Mesendoderm (in vitro differentiated cells): ENCODE measurements around the gene WDFY1.
"Not testable (repeated sequence)": the region's sequence is repeated elsewhere in the genome, so short reads cannot be mapped to it uniquely, and the experiment has no call there.

Experiments
- DNase-seq: peaks from one replicate; pipeline ENCODE4 v3.0.0; 2013
- H2AK5ac ChIP-seq: 2 replicates; pipeline ENCODE4 v1.6.1; 2013; ENCODE audit warnings: low read length, inconsistent platforms
- H2BK120ac ChIP-seq: 2 replicates; pipeline ENCODE4 v1.6.1; 2013; ENCODE audit warnings: low read depth, mild to moderate bottlenecking, low read length, moderate library complexity, mixed read lengths
- H2BK15ac ChIP-seq: replicated peaks from 2 replicates; pipeline ENCODE4 v1.6.1; 2013; ENCODE audit warnings: low read depth, mild to moderate bottlenecking, moderate library complexity
- H2BK5ac ChIP-seq: 2 replicates; pipeline ENCODE4 v1.6.1; 2013; ENCODE audit warnings: low read length, inconsistent platforms
- H3K18ac ChIP-seq: 2 replicates; pipeline ENCODE4 v1.6.1; 2013; ENCODE audit warnings: mild to moderate bottlenecking, low read length, mixed read lengths
- H3K23ac ChIP-seq: one replicate; pipeline ENCODE4 v1.6.1; 2013; ENCODE audit warnings: low read length
- H3K27ac ChIP-seq: 2 replicates; pipeline ENCODE4 v1.5.1; 2013; ENCODE audit warnings: low read depth, mild to moderate bottlenecking, inconsistent platforms, low read length, moderate library complexity
- H3K27me3 ChIP-seq: 2 replicates; pipeline ENCODE4 v1.6.1; 2013; ENCODE audit warnings: low read length, control low read depth, mild to moderate bottlenecking, inconsistent platforms; ENCODE audit not compliant: insufficient read depth, poor library complexity
- H3K36me3 ChIP-seq: 2 replicates; pipeline ENCODE4 v1.6.1; 2013; ENCODE audit warnings: low read length, inconsistent platforms; ENCODE audit not compliant: control insufficient read depth, insufficient read depth
- H3K4ac ChIP-seq: one replicate; pipeline ENCODE4 v1.6.1; 2013; ENCODE audit warnings: low read depth, mild to moderate bottlenecking, low read length, moderate library complexity
- H3K4me1 ChIP-seq: 2 replicates; pipeline ENCODE4 v1.6.1; 2013; ENCODE audit warnings: low read depth, low read length, inconsistent platforms; ENCODE audit not compliant: control insufficient read depth
- H3K4me2 ChIP-seq: 2 replicates; pipeline ENCODE4 v1.6.1; 2013; ENCODE audit warnings: low read length
- H3K4me3 ChIP-seq: 2 replicates; pipeline ENCODE4 v1.5.1; 2013; ENCODE audit warnings: mild to moderate bottlenecking, low read length
- H3K56ac ChIP-seq: one replicate; pipeline ENCODE4 v1.6.1; 2013; ENCODE audit warnings: low read length
- H3K79me1 ChIP-seq: 2 replicates; pipeline ENCODE4 v1.6.1; 2013; ENCODE audit warnings: low read length, inconsistent platforms
- H3K79me2 ChIP-seq: 2 replicates; pipeline ENCODE4 v1.6.1; 2013; ENCODE audit warnings: mild to moderate bottlenecking, low read length; ENCODE audit not compliant: control insufficient read depth, insufficient read depth
- H3K9ac ChIP-seq: 2 replicates; pipeline ENCODE4 v1.6.1; 2013; ENCODE audit warnings: low read length, inconsistent platforms
- H4K5ac ChIP-seq: one replicate; pipeline ENCODE4 v1.6.1; 2013; ENCODE audit warnings: low read length
- H4K8ac ChIP-seq: one replicate; pipeline ENCODE4 v1.6.1; 2013; ENCODE audit warnings: low read depth, mild to moderate bottlenecking, control low read depth, low read length, moderate library complexity
- WGBS: extraction: QIAGEN DNeasy Blood & Tissue Kit; methylation state at CpG from one replicate; pipeline ENCODE4 v1.1.7; 2013; ENCODE audit warnings: low lambda C conversion rate, missing lambda C conversion rate; ENCODE audit not compliant: insufficient coverage; ENCODE audit errors: extremely low coverage; 5-methylcytosine and 5-hydroxymethylcytosine counted together

WDFY1 gene

DNA sequence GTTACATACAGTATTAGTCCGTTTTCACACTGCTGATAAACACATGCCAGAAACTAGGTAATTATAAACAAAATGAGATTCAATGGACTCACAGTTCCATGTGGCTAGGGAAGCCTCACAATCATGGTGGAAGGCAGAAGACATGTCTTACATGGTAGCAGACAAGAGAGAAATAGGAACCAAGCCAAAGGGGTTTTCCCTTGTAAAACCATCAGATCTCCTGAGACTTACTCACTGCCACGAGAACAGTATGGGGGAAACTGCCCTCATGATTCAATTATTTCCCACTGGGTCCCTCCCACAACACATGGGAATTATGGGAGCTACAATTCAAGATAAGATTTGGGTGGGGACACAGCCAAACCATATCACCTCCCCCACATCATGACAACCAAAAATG lies 5.7 kb downstream of the WDFY1 start:
- WGBS, result no CpG with 5 or more reads among the region's 2 CpGs
- H2BK15ac ChIP-seq, H4K8ac ChIP-seq, H3K27me3 ChIP-seq, H3K36me3 ChIP-seq, H3K4me2 ChIP-seq, H3K4me3 ChIP-seq, H3K18ac ChIP-seq, H3K23ac ChIP-seq, H3K27ac ChIP-seq, H2AK5ac ChIP-seq, DNase-seq, H4K5ac ChIP-seq, H3K9ac ChIP-seq, H2BK5ac ChIP-seq, H2BK120ac ChIP-seq, H3K4ac ChIP-seq, H3K56ac ChIP-seq: not testable (repeated sequence)
- peaks cover 59% of the 10 kb centered on the region for H3K79me2 ChIP-seq
- peaks cover 19% of the 10 kb centered on the region for H3K79me1 ChIP-seq
- H3K4me1 ChIP-seq, result peaks cover 12% of the 10 kb centered on the region

DNA sequence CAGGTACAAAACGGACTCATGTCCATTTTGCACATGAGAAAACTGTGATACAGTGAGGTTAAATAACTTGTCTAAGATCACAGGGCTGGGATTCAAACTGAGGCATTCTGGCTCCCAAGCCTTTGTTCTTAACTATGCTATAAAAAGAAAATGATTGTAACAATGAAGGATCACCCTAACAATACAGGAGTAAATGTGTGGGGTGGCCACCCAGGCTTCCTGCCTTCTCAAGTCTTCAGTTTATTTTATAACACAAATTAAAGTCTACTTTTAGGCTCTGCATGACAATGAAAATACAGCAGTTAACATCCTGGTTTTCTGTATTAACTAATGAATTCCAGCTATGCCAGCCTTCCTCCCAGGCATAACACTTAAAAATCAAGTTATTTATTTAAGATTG lies 7.6 kb downstream of the WDFY1 start:
- Histone ChIP-seq H3K4me2 (no peak overlapping the region), H4K8ac (no peak overlapping the region)

DNA sequence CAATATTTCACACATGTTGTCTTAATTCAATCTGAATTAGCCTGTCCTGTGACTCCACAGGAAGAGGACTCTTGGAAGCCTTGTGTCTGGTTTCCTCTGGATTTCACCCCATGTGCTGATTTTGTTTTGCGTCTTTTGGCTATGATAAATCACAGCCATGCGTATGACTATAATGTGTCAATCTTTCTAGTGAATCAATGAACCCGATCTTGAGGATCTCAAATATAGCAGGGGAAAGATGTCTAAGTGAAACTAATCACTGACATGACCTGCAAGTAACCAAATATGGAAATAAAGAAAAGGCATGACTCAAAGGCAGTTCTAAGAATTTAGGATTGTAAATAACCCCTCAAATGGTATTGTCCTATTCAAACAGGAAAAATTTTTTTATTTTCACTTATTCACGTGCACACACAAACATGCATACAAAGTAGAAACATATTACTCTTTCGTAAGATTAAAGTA lies 8.2 kb downstream of the WDFY1 start:
- Histone ChIP-seq H3K27ac (no peak overlapping the region), H3K27me3 (no peaks in the 10 kb centered on the region), H2BK5ac (no peak overlapping the region), H3K4me2 (no peak overlapping the region), H2BK15ac (no peak overlapping the region), H3K9ac (no peak overlapping the region), H3K18ac (no peak overlapping the region), H3K4me1 (peaks cover 8% of the 10 kb centered on the region), H2BK120ac (no peak overlapping the region), H3K36me3 (no peaks in the 10 kb centered on the region), H3K4ac (no peak overlapping the region), H3K23ac (no peak overlapping the region), H3K79me1 (peaks cover 18% of the 10 kb centered on the region), H3K79me2 (peaks cover 49% of the 10 kb centered on the region), H2AK5ac (no peak overlapping the region), H4K8ac (no peak overlapping the region), H4K5ac (no peak overlapping the region), H3K4me3 (no peak overlapping the region), H3K56ac (no peak overlapping the region)
- DNase-seq, result no peak
- no CpG with 5 or more reads among the region's 5 CpGs for WGBS

More for the DNA sequence above, 7.6 kb downstream of the WDFY1 start:
- no peak for DNase-seq
- Histone ChIP-seq H3K27ac (no peak overlapping the region), H3K4me1 (peaks cover 8% of the 10 kb centered on the region), H3K23ac (no peak overlapping the region), H3K4ac (no peak overlapping the region), H2AK5ac (no peak overlapping the region), H3K9ac (no peak overlapping the region), H2BK15ac (no peak overlapping the region), H3K27me3 (no peaks in the 10 kb centered on the region), H3K79me1 (peaks cover 18% of the 10 kb centered on the region), H3K36me3 (no peaks in the 10 kb centered on the region), H2BK120ac (no peak overlapping the region), H3K18ac (no peak overlapping the region), H3K56ac (no peak overlapping the region), H2BK5ac (no peak overlapping the region), H4K5ac (no peak overlapping the region), H3K79me2 (peaks cover 51% of the 10 kb centered on the region), H3K4me3 (no peak overlapping the region)
- WGBS, result no CpG with 5 or more reads among the region's 1 CpG

DNA sequence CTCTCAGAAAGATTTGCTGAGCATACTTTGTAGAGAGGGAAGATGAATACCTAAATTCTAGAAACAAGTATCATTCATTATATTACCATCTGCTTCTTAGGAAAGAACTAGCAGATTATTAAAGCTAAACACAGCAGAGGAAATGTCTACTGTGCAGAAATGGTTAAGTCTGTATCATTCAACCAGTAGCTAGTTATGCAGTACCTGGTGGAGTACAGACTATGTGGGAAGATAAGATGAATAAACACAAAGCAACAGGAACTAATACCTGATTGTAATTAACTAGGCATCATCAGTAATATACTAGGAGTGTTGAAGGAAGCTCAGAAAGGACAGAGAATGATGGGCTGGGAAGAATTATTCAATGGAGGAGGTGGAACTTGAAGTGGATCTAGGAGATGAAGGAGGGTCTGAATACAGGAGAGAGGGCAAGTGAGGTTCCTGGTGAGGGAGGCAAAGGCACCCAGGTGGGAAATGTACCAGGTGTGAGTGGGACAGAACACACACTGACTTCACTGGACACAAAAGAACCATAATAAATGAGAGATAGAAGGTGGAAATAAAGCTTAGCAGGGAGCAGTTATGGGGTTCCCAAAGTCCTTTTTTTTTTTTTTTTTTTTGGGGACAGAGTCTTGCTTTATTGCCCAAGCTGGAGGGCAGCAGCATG lies 9.5 kb downstream of the WDFY1 start:
- H2AK5ac ChIP-seq, result no peak overlapping the region
- no peak for DNase-seq
- H3K23ac ChIP-seq, result no peak overlapping the region
- peaks cover 12% of the 10 kb centered on the region for H3K79me1 ChIP-seq
- H2BK120ac ChIP-seq, result no peak overlapping the region
- H3K79me2 ChIP-seq, result peaks cover 41% of the 10 kb centered on the region
- H2BK15ac ChIP-seq, result no peak overlapping the region
- H3K4me3 ChIP-seq, result no peak overlapping the region
- no peak overlapping the region for H4K8ac ChIP-seq
- H3K18ac ChIP-seq, result no peak overlapping the region
- no peak overlapping the region for H3K27ac ChIP-seq
- H3K36me3 ChIP-seq, result no peaks in the 10 kb centered on the region
- no peaks in the 10 kb centered on the region for H3K27me3 ChIP-seq
- no peak overlapping the region for H3K9ac ChIP-seq
- no peak overlapping the region for H3K56ac ChIP-seq
- peaks cover 6% of the 10 kb centered on the region for H3K4me1 ChIP-seq
- H3K4me2 ChIP-seq, result no peak overlapping the region
- H4K5ac ChIP-seq, result no peak overlapping the region
- no peak overlapping the region for H3K4ac ChIP-seq
- H2BK5ac ChIP-seq, result no peak overlapping the region

DNA sequence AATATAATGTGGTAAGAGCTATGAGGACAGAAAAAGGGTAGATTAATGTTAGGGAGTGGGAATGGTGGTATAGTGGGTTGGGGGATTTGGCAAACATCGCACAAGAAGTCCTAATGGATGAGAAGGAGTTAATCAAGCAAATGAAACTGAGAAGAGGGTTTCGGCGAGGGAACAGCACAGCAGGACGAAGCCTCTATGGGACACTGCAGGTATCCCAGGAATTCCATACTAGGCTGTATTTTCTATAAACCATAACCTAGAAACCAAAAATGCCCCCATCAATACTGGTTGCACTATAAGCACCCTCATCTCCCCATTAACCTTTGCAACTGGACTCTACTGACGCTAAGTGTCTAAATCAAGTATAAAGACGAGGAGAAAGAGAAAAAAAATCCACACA lies 10.3 kb downstream of the WDFY1 start:
- Histone ChIP-seq H3K18ac (no peak overlapping the region), H3K79me2 (peaks cover 38% of the 10 kb centered on the region), H3K27ac (no peak overlapping the region), H3K4me1 (peaks cover 6% of the 10 kb centered on the region), H3K9ac (no peak overlapping the region), H2BK15ac (no peak overlapping the region), H2BK5ac (no peak overlapping the region), H3K4ac (no peak overlapping the region), H3K4me3 (no peak overlapping the region), H2BK120ac (no peak overlapping the region), H3K79me1 (peaks cover 11% of the 10 kb centered on the region), H3K56ac (no peak overlapping the region), H4K5ac (no peak overlapping the region), H3K27me3 (no peaks in the 10 kb centered on the region), H3K36me3 (no peaks in the 10 kb centered on the region), H2AK5ac (no peak overlapping the region), H4K8ac (no peak overlapping the region), H3K23ac (no peak overlapping the region), H3K4me2 (no peak overlapping the region)
- no CpG with 5 or more reads among the region's 6 CpGs for WGBS
- no peak for DNase-seq
